WTC11 (cell line): ENCODE measurements around the gene SPACA5B.

Experiments used
- CREB1 ChIP-seq: sonication (generic); formaldehyde crosslinking; IDR thresholded peaks from 2 replicates; pipeline ENCODE4 v1.8.0; 2023; ENCODE audit warnings: mild to moderate bottlenecking, missing genetic modification reagents
- CTCF ChIP-seq: fragments of 200-600 bp; IDR thresholded peaks from 2 replicates; pipeline ENCODE4 v1.8.0; 2022; ENCODE audit warnings: antibody characterized with exemption
- E2F1 ChIP-seq: sonication (generic); formaldehyde crosslinking; IDR thresholded peaks from 2 replicates; pipeline ENCODE4 v1.8.0; 2022; ENCODE audit warnings: mild to moderate bottlenecking, missing genetic modification reagents
- NR3C1 ChIP-seq: sonication (generic); formaldehyde crosslinking; conservative IDR thresholded peaks from 2 replicates; pipeline ENCODE4 v1.8.1; 2023; ENCODE audit warnings: low read depth, mild to moderate bottlenecking, missing genetic modification reagents
- SP1 ChIP-seq: sonication (generic); formaldehyde crosslinking; conservative IDR thresholded peaks from 2 replicates; pipeline ENCODE4 v1.8.1; 2022; ENCODE audit warnings: missing genetic modification reagents
- ZNF121 ChIP-seq: sonication (generic); formaldehyde crosslinking; IDR thresholded peaks from 2 replicates; pipeline ENCODE4 v1.8.0; 2023; ENCODE audit warnings: missing genetic modification reagents
- ZNF232 ChIP-seq: sonication (generic); formaldehyde crosslinking; IDR thresholded peaks from 2 replicates; pipeline ENCODE4 v1.8.0; 2022; ENCODE audit warnings: mild to moderate bottlenecking, missing genetic modification reagents
- TF ChIP-seq, protein P1 (sequence below): sonication (generic); formaldehyde crosslinking; IDR thresholded peaks from 2 replicates; pipeline ENCODE4 v1.8.1; 2023; ENCODE audit warnings: mild to moderate bottlenecking, missing genetic modification reagents
- TF ChIP-seq, protein P2 (sequence below): sonication (generic); formaldehyde crosslinking; IDR thresholded peaks from 2 replicates; pipeline ENCODE4 v1.8.0; 2022; ENCODE audit warnings: mild to moderate bottlenecking, missing genetic modification reagents
- TF ChIP-seq, protein P3 (sequence below): sonication (generic); formaldehyde crosslinking; IDR thresholded peaks from 2 replicates; pipeline ENCODE4 v1.8.0; 2023; ENCODE audit warnings: missing genetic modification reagents, mild to moderate bottlenecking, borderline replicate concordance

- TF ChIP-seq, protein P1, sequence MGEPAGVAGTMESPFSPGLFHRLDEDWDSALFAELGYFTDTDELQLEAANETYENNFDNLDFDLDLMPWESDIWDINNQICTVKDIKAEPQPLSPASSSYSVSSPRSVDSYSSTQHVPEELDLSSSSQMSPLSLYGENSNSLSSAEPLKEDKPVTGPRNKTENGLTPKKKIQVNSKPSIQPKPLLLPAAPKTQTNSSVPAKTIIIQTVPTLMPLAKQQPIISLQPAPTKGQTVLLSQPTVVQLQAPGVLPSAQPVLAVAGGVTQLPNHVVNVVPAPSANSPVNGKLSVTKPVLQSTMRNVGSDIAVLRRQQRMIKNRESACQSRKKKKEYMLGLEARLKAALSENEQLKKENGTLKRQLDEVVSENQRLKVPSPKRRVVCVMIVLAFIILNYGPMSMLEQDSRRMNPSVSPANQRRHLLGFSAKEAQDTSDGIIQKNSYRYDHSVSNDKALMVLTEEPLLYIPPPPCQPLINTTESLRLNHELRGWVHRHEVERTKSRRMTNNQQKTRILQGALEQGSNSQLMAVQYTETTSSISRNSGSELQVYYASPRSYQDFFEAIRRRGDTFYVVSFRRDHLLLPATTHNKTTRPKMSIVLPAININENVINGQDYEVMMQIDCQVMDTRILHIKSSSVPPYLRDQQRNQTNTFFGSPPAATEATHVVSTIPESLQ (CRISPR knock-in tag) = no peak
- TF ChIP-seq SP1 = no peak
- TF ChIP-seq CREB1 (CRISPR knock-in tag) = no peak
- TF ChIP-seq, protein P2, sequence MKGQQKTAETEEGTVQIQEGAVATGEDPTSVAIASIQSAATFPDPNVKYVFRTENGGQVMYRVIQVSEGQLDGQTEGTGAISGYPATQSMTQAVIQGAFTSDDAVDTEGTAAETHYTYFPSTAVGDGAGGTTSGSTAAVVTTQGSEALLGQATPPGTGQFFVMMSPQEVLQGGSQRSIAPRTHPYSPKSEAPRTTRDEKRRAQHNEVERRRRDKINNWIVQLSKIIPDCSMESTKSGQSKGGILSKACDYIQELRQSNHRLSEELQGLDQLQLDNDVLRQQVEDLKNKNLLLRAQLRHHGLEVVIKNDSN (CRISPR knock-in tag) = no peak
- TF ChIP-seq, protein P3, sequence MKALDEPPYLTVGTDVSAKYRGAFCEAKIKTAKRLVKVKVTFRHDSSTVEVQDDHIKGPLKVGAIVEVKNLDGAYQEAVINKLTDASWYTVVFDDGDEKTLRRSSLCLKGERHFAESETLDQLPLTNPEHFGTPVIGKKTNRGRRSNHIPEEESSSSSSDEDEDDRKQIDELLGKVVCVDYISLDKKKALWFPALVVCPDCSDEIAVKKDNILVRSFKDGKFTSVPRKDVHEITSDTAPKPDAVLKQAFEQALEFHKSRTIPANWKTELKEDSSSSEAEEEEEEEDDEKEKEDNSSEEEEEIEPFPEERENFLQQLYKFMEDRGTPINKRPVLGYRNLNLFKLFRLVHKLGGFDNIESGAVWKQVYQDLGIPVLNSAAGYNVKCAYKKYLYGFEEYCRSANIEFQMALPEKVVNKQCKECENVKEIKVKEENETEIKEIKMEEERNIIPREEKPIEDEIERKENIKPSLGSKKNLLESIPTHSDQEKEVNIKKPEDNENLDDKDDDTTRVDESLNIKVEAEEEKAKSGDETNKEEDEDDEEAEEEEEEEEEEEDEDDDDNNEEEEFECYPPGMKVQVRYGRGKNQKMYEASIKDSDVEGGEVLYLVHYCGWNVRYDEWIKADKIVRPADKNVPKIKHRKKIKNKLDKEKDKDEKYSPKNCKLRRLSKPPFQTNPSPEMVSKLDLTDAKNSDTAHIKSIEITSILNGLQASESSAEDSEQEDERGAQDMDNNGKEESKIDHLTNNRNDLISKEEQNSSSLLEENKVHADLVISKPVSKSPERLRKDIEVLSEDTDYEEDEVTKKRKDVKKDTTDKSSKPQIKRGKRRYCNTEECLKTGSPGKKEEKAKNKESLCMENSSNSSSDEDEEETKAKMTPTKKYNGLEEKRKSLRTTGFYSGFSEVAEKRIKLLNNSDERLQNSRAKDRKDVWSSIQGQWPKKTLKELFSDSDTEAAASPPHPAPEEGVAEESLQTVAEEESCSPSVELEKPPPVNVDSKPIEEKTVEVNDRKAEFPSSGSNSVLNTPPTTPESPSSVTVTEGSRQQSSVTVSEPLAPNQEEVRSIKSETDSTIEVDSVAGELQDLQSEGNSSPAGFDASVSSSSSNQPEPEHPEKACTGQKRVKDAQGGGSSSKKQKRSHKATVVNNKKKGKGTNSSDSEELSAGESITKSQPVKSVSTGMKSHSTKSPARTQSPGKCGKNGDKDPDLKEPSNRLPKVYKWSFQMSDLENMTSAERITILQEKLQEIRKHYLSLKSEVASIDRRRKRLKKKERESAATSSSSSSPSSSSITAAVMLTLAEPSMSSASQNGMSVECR = no peak
- TF ChIP-seq CTCF = no peak
- no peak for TF ChIP-seq ZNF232 (CRISPR knock-in tag)
- TF ChIP-seq ZNF121 (CRISPR knock-in tag) = no peak
- no peak for TF ChIP-seq E2F1 (CRISPR knock-in tag)
- TF ChIP-seq NR3C1 (CRISPR knock-in tag) = no peak
Observed at GRCh38 chrX:48086082-48086481, 44.3 kb upstream of the SPACA5B start.
